ENCODE data around the gene IL12RB2. TPM values are rescaled to one million over a fixed set of nuclear protein-coding genes. Genes with fewer than 3 reads are reported as not detected.

The IL12RB2 gene
- total RNA-seq, 1 donor from 2014 or later = 1.3 TPM

- Histone ChIP-seq H3K4me1 (no peaks in the 10 kb centered on the region), H3K9me3 (no peaks in the 10 kb centered on the region), H3K36me3 (no peaks in the 10 kb centered on the region), H3K4me3 (no peak overlapping the region), H3K27me3 (ENCODE audit: low read depth) (no peaks in the 10 kb centered on the region), H3K27ac (no peak overlapping the region)
- ATAC-seq (peak; percentile 76 to 85), DNase-seq (no peak)
- peak; percentile 76 for TF ChIP-seq CTCF (IDR thresholded peaks at IDR 0.05)
- intact Hi-C loops (cut with DNase I) = no loop called here
Measured at GRCh38 chr1:67347688-67348472, 40.2 kb downstream of the IL12RB2 start.

GRCh38 chr1:67348586-67349252, 41.0 kb downstream of the IL12RB2 start:
- DNase-seq = no peak
- no peaks in the 10 kb centered on the region for H3K36me3 ChIP-seq
- H3K4me1 ChIP-seq = no peaks in the 10 kb centered on the region
- no peak overlapping the region for H3K4me3 ChIP-seq
- no peak for TF ChIP-seq CTCF (IDR thresholded peaks at IDR 0.05)
- no peak for ATAC-seq
- H3K27me3 ChIP-seq (ENCODE audit: low read depth) = no peaks in the 10 kb centered on the region
- H3K9me3 ChIP-seq = no peaks in the 10 kb centered on the region
- intact Hi-C loops (cut with DNase I) = no loop called here
- H3K27ac ChIP-seq = no peak overlapping the region

GRCh38 chr1:67350783-67351182, 43.1 kb downstream of the IL12RB2 start:
- TF ChIP-seq CTCF (IDR thresholded peaks at IDR 0.05) = no peak
- Histone ChIP-seq H3K9me3 (no peaks in the 10 kb centered on the region), H3K4me1 (no peaks in the 10 kb centered on the region), H3K27ac (no peak overlapping the region), H3K4me3 (no peak overlapping the region), H3K36me3 (no peaks in the 10 kb centered on the region), H3K27me3 (ENCODE audit: low read depth) (no peaks in the 10 kb centered on the region)
- intact Hi-C loops (cut with DNase I) = no loop called here
- DNase-seq = no peak
- ATAC-seq = no peak

- Histone ChIP-seq H3K4me1 (no peaks in the 10 kb centered on the region), H3K4me3 (no peak overlapping the region), H3K27me3 (ENCODE audit: low read depth) (no peaks in the 10 kb centered on the region), H3K9me3 (no peaks in the 10 kb centered on the region), H3K36me3 (no peaks in the 10 kb centered on the region), H3K27ac (no peak overlapping the region)
- DNase-seq = no peak
- intact Hi-C loops (cut with DNase I) = no loop called here
- TF ChIP-seq CTCF (IDR thresholded peaks at IDR 0.05) = no peak
- ATAC-seq = no peak
Measured at GRCh38 chr1:67352211-67352610, 44.5 kb downstream of the IL12RB2 start.

GRCh38 chr1:67355745-67356424, 48.2 kb downstream of the IL12RB2 start:
- ATAC-seq = peak in 1 of 2 donors; percentile 66

More at GRCh38 chr1:67355745-67356424, 48.2 kb downstream of the IL12RB2 start:
- H3K27me3 ChIP-seq (ENCODE audit: low read depth) = no peaks in the 10 kb centered on the region
- H3K9me3 ChIP-seq = no peaks in the 10 kb centered on the region
- intact Hi-C loops (cut with DNase I) = loop anchor here (5.0 kb wide), 1 partner anchor 146 kb away; no protein-coding TSS in a partner anchor
- H3K27ac ChIP-seq = no peak overlapping the region
- H3K4me3 ChIP-seq = no peak overlapping the region
- no peak for DNase-seq
- H3K4me1 ChIP-seq = no peaks in the 10 kb centered on the region
- no peak for TF ChIP-seq CTCF (IDR thresholded peaks at IDR 0.05)
- no peaks in the 10 kb centered on the region for H3K36me3 ChIP-seq
